Colon (tissue), 2 donors: Measurements from ENCODE around the gene MYO7A.

Source experiments
- FAIRE-seq: peaks from 2 replicates; lab custom pipeline; 2012; peaks lifted over from hg19 to GRCh38; lab: Jason Lieb, UNC
- donor health status: control.
- donor health status: control.

MYO7A gene

DNA sequence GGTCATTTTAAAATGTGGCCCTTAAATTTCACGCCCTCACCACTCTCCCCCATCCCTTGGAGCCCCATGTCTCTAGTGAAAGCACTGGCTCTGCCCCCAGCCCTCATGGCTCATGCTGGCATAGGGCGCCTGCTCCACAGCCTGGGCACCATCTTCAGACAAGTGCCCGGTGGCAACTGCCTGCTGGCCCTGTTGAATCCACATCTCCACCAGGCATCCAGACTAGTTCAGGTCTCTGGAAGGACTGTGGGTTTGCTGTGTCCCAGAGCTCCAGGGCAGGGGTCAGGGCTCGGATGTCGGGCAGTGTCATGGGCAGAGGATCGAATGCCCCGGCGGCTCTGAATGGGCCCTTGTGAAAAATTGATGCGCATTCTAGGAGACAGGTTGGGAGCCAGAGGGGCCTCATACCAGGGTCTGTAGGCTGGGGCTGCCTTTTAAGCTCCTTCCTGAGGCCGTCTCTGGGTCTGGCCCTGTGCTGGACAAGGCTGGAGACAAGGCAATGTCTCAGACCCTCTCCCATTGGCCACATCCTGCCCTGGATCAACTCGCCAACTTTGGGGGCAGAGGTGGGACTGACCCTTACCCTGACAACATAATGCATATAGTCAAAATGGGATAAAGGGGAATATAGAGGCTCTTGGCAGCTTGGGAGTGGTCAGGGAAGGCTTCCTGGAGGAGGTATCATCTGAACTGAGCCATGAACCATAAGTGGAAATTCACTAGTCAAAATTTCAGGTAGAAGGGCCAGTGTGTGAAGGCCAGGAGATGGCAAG lies 1.2 kb downstream of the MYO7A start:
- FAIRE-seq: no peak

DNA sequence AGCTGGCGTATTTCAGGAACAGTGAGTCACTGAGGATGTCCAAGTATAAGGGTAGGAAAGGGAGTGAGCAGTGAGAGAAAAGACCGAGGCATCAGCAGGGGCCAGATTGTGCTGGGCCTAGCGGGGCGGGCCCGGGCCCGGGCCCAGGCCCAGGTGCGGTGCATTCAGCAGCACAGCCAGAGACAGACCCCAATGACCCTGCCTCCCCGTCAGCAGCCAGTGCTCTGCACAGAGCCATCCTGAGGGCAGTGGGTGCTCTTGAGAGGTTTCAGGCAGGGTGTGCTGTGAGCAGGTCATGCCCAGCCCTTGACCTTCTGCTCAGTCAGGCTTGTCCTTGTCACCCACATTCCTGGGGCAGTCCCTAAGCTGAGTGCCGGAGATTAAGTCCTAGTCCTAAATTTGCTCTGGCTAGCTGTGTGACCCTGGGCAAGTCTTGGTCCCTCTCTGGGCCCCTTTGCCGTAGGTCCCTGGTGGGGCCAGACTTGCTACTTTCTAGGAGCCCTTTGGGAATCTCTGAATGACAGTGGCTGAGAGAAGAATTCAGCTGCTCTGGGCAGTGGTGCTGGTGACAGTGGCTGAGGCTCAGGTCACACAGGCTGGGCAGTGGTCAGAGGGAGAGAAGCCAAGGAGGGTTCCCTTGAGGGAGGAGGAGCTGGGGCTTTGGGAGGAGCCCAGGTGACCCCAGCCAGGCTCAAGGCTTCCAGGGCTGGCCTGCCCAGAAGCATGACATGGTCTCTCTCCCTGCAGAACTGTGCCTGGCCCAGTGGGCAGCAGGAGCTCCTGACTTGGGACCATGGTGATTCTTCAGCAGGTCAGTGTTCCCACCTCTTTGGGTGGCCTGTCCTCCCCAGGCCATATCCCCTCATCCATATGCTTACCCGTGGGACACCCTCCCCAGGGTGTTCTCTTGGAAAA lies 2.1 kb downstream of the MYO7A start:
- FAIRE-seq: no peak

DNA sequence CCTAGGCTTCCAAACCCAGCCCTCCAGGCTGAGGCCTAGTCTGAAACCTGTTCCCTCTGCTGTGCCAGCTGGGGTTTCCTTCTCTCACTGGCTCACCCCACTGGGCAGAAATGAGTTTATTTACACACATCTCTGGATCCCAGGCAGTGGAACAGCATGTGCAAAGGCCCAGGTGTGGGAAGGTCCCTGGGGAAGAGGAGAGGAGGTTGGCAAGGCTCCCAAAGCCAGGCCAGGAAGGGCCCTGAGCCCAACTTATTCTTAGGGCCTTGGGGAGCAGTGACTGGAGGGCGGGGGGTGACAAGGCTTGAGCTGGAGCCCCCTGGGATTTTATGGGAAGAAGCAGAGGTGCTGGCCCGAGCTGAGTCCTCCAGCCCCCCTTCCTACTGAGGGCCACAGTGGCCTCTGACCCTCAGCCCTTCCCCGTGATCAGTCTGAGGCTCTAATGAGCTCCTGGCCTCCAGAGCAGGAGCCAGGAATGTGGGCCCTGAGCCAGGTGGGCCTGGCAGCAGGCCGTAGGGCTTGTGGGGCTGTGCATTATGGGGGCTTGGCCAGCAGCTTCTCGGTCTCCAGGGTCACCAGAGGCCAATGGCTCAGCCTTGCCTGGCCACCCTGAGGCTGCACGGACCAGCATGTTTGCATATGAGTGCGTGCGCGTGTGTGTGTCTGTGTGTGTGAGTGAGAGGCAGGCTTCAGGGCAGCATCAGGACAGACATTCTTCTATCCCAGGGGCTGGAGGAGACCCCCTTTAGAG lies 2.9 kb downstream of the MYO7A start:
- no peak for FAIRE-seq

DNA sequence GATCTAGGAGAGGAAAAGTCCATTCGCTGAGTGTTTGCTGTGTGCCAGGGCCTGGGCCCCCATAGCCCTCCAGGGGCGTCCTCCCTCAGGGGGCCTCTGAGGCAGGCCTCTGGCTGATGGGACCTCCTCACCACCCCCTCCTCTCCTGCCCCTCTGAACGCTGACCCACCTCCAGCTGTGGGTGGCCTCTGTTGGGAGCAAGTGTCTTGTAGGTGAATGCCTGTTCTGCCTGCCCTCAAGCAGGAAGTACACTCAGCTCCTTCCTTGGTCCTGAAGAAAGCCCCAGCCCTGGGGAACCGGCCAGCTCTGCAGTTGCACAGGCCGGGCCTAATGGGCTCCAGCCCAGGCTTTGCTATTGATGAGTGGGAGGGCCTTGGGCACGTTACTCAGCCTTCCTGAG lies 3.5 kb downstream of the MYO7A start:
- FAIRE-seq: no peak

DNA sequence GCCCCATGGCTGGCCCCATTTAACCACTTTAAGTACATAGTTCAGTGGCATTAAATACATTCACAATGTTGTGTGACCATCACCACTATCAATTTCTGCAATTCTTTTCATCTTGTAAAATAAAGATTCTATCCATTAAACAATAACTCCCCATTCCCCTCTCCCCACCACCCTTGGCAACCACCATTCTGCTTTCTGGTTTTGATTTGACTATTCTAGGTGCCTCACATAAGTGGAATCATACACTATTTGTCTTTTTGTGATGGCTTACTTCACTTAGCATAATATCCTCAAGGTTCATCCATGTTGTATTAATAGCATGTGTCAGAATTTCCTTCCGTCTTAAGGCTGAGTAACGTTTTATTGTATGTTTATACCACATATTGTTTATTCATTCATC lies 7.0 kb downstream of the MYO7A start:
- FAIRE-seq: no peak

DNA sequence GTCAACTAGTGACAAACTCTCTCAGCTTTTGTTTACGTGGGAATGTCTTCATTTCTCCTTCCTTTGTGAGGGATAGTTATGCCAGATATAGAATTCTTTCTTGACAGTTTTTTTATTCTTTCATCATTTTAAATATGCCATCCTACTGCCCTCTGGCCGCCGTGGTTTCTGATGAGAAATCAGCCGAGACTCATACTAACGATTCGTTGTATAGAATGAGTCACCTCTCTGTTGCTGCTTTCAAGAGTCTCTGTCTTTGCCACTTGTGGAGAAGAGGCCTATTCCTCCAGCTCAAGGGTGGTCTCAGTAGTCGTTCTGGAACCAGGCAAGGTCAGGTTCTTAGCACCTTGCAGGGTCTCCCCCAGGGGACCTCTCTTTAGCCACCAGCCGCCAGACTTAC lies 8.0 kb downstream of the MYO7A start:
- no peak for FAIRE-seq

DNA sequence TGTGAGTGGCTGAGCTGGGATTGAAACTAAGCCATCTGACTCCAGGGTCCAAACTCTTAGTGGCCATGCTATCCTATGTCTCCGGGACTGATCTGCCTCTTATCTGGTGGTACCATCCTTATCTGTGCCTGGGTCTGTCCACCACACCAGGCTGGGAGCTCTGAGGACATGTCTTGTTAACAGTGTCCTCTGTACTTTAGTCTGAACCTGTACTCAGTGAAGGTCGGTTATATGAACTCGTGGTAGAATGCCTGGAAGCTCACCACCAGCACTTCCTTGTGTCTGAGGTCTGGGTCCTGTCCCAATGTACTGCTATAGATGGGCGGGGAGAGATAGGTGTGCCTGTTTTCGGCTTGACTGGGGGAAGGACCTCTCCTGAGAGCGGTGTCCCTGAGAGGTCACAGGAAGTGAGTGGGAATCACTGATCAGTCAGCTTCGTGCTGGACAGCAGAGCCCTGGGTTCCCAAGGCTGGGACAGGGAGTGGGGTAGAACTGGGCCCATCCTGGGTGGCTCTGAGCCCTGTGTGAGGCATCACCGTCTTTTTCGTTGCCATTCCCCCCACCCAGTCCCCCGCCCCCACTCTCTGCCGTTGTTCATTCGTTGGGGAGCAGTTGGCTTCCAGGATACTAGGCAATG lies 8.9 kb downstream of the MYO7A start:
- FAIRE-seq: no peak

DNA sequence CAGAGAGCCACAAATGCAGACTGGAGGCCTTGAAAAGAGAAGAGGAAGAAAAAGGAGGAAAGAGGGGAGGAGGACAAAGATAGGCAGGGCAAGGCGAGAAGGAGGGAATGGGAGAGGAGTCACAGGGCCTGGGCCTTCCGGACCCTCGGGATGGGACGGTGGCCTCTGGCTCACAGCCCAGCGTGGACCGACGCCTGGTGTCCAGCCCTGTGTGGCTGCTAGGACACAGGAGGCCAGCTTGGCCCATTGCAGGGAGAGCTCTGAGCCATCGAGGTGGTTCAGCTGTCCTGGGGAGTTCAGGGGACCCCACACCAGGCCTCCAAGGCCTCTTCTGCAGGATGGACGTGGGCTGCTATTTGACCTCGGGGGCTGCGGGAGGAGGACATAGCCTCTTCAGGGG lies 9.4 kb downstream of the MYO7A start:
- no peak for FAIRE-seq

DNA sequence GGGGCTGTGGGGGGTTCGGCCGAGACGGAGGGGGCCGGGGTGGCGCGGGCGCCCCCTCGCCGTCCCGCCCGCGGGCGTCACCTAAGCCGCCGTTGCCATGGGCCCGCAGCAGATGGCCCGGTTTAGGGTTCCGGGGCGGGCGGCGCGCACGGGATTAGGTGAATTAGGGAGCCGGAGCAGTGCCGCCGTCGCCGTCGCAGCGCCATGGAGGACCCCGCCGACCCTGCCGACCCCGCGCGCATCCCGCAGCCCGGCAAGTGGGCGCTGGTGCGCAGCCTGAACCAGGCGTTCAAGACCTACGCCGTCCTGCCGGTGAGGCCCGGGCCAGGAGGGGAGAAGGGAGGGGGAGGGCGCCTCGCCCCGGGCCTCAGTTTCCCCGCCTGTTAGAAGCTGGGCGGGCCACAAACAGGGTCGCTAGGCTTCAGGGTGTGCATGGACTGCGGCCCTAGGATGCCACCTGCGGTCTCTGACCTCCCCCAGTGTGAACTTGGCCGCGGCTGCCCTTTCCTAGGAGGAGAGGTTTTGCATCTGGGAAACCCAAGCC lies 10.1 kb downstream of the MYO7A start:
- no peak for FAIRE-seq

DNA sequence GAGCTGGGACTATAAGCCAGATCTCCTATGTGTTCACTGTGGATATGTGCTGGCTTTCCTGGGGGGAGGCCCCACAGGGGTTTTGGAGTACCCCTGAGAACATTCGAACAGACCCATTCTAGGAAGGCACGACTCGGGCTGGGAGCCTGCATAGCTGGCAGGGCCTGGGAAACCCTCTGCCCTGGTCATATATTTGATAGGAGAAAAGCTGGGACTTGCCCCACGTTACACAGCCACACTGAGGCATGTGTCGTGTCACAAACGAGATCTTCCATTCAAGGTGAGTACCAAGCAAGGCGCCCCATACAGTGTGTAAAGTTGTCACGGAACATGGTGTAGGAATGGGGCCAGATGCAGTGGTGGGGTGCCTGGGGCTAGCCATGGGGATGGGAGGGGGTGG lies 11.2 kb downstream of the MYO7A start:
- no peak for FAIRE-seq

DNA sequence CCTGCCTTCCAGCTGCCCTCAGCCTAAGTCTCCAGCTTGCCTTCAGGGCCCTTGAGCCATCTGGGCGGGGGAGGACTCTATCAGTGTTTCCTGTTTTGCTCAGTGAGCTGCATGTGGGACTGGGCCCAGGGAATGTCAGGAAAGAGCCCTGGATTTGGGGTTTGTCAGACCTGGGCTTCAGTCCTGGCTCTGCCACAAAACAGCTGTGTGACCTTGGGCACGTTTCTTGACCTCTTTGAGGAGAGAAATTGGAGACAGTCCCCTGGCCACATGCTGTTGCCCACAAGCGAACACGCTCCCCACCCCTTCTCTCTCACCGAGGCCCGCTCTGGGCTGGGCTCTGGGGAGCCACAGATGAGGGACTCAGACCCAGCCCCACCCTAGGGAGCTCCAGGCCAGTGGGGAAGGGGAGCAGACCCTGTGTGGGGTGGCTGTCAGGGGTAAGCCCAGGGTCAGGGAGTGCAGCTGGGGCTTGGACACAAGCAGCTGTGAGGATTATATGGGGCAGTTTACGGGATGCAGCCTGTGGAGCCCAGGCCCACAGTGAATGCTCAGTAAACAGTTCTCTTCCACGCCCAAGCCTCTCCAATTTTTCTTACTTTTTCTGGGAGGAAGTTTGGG lies 12.3 kb downstream of the MYO7A start:
- FAIRE-seq: no peak

DNA sequence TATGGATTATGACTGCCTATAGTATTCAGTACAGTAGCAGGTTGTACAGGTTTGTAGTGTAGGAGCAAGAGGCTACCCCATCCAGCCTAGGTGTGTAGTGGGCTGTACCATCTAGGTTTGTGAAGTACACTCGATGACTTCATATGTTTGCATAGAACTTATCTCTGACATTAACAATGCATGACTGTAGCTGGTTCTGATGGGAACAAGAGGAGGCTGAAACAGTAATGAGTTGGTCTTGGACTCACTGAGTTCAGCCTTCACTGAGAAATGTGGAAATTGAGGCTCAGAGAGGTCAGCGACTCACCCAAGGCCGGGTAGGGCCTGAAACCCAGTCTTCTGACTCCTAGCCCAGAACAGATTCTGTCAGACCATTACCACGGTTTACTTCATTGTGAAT lies 13.0 kb downstream of the MYO7A start:
- no peak for FAIRE-seq

DNA sequence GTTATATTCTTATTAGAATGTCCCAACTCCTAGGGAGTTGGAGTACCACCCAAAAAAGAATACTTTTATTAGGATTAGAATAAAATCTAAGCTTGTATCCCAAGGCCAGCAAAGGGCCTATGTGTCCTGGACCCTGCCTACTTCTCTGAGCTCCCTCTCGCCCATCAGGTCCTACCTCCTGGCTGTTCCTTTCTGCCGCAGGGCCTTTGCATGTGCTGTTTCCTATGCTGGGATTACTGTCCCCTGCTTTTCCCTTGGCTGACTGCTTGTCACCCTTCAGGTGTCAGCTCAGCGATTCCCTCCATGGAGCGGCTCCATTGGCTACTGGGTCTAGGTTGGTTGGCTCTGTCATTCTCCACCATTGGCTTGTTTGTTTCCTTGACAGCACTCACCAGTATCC lies 13.4 kb downstream of the MYO7A start:
- FAIRE-seq: no peak

DNA sequence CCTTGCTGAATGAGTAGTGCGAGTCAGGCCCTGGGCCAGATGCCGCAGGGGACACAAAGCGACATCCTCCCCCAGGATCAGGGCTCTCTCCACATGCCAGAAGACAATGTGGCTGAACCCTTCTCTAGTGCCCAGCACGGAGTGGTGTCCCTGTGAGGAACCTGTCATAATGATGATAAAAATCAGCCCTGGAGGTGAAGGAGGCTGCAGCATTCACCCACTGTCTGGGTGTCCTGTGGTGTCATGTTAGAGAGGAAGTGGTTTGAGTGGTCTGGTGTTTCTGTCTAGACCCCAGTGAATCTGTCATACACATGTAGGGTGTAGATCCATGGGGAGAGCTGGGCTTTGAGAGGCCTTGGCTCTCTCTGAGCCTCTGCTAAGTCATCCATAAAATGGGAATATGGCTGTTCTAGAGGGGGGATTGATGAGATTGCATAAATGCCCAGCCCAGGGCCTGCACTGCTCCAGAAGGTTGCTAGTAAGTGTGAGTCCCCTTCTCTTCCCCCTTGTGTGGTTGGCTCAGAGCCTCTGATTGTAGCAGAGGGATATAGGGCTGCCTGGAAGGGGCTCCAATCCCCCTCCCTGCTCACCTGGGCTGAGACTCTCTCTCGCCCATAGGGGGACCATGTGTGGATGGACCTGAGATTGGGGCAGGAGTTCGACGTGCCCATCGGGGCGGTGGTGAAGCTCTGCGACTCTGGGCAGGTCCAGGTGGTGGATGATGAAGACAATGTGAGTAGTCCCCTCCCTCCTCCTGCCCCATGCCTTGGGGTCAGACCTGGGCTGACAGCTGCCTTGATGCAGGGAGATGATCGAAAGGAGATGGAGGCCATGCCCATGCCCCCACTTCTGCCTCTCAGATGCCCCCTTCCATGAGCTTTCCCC lies 14.3 kb downstream of the MYO7A start:
- no peak for FAIRE-seq

DNA sequence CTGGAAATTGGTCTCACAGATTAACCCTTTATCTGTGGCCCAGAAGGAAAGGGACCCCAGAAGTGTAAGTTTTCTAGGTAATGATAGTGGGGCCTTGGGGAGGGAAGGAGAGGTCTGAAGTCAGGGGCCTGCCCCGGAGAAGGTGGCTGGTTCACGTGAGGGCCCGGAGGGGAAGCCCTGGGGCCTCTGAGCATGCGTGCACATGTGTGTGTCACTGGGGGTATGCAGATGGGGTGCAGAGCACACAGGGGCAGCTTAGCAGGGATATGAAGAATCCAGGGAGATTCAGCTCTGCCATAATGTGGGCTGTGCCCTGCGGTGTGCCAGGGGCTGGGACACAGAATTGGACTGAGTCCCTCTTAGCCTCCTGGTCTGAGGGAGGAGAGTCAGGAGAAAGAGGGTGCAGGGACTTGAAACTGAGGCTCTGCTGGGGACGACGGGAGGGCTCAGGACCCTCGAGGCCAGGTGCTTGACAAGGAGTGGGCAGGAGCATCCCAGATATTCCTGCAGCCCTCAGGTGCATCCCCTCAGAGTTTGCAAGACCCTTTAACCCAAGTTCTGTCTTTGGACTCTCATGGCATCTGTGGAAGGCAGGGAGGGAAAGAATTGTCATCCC lies 15.5 kb downstream of the MYO7A start:
- FAIRE-seq: no peak

DNA sequence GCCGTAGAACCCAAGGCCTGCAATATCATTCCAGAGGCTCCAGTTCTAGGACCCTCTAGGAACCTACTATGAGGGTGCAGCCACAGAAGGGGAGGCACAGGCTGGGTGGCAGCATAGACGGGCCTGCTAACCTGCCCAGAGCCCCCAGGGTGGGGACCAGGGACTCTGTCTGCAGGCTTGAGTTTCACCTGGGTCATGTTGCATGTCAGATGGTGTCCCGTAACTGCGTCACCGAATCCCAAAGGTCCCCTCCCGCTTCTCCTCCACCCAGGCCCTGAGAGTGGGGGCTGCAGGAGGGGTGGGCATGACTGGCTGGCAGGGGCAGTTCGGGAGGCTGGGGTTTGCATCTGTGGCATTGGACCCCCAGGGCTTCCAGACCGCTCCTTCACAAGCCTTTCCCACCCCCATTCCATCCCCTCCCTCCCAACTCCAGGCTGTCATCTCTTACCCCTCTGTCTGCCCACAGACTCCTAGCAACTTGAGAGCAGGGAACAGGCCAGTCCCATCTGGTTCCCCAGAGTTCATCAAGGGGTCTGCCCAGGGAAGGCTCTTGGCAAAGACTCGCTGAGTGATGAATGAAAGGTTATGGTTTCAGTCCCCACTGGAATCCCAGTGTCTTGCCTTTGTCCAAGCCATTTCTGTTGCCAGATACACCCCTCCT lies 16.3 kb downstream of the MYO7A start:
- FAIRE-seq: no peak

DNA sequence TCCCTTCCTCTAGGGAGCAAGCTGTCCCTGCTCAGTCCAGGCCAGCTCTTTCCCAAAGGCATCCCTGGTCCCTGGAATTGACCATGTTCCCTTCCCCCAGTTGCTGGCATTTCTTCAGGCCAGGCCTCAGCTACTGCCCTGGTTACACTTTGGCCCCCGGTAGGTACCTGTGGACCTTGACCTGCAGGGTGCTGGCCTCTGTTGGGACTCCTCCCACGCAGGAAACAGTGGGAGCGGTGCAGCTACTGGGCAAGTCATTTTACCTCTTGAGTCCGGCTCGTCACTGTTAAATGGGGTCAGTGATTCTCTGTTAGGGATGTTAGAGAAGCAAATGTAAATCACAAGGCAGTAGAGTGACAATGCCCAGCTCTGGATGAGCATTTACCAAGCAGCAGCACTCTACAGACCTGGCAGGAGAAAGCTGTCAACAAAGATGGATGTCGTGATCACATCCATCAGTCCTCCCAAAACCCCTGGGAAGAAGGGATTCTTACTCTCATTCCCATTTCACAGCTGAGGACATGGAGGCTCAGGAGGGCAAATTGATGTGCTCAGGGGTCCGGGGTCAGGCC lies 16.9 kb downstream of the MYO7A start:
- no peak for FAIRE-seq

DNA sequence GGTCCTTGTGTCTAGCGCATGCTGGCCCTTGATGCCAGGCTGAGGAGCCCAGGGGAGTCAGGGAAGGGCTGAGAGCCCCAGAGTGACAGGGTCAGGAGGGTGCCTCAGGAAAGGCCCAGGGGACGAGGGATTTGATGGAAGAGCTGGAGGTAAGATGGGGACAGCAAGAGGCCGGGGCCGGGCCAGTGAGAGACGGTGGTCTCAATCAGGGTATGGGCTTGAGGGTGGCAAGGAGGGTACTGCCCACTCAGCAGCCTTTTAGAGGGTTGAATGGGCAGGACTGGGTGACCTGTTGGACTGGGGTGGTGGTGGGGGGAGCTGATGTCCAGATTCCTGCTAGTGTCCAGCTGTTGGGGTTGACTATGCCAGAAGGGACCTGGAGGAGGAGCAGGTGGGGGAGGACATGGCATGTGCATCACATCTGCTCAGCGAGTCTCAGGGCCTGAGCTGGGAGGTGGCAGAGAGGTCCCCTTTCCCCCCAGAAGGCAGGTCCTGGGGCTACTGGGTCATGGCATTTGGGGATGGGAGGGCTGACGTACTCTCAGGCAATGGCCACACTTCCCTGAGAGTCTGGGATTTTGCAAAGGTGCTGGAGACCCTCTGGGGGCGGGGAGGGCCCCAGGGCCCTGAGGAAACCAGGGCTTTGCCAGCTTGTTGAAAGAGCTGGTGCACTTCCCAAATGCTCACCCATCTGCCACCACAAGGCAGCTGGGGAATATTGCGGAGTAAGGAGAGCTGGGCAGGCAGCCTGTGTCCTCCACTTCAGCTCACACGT lies 18.4 kb downstream of the MYO7A start:
- no peak for FAIRE-seq

DNA sequence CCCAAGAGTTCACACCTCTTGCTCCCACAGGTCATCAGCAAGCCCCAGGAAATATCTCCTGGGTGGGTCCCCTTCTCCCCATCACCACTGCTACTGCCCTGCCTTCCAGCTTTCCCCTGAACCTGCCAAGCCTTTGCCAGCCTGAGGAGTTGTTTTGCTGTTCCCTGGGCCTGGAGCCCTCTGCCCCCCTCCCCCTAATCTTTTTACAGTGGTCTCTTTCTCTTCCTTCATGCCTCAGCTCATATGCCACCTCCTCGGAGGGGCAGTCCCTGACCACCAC lies 18.9 kb downstream of the MYO7A start:
- FAIRE-seq: no peak
